ENCODE measurements around the gene DDA1. TPM values are rescaled to one million over a fixed set of nuclear protein-coding genes. Genes with fewer than 3 reads are reported as not detected.

Gene DDA1
- total and polyA plus RNA-seq, 9 of the 15 experiments (the other 6 are each of a cell fraction or from before 2014, with no cell fraction given): 1.4 to 83.8 (median 33.8) TPM

DNA sequence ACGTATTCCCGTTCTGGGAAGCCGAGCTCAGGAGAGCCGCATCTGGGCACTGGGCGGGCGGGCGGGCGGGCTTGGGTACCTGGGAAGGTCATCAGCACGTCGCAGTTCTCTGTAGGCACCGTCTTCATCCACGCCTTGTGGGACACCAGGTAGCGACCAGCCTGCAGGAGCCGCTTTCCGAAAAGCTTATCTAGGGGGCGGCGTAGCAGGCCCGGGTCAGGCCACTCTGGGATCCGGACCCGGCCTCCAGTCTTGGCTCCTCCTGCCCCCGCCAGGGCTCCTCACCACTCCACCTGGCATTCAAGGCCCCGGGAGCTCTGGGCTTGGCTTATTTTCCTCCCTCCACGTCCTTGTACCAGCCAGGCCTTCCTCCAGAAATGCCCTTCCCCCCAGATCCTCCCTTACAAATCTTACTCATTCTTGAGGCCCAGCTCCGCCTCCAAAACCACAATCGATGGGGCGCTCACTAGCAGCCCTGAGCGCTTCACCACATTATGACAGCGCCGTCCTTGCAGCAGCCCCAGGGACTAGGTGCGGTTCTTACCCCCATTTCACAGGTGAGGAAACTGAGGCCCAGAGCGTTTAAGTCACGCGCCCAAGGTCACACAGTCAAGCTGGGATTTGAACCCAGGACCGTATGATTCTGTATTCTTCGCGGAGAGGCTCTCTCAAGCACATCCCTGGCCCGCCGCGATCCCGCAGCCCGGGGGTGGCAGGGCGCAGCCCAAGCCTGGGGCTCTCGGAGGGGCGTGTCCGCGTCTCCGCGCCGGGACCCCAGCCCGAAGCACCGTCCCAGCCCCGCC, 24.4 kb downstream of the DDA1 start (continued):
- TF ChIP-seq KDM5B (IDR thresholded peaks at IDR 0.05; ENCODE audit: insufficient replicate concordance, low read depth, low read length) (peak; percentile 78), CEBPG (CRISPR knock-in tag; IDR thresholded peaks at IDR 0.05) (peak; percentile 48; the same call in 1 of the 2 replicates), CEBPG (tag; conservative IDR thresholded peaks at IDR 0.05 in 1 of 2, IDR thresholded peaks at IDR 0.05 in 1 of 2) (no peak), NFE2 (IDR thresholded peaks at IDR 0.05; ENCODE audit: low read depth) (peak; percentile 48), HNRNPH1 (optimal IDR thresholded peaks at IDR 0.05; ENCODE audit: low read depth, low read length) (no peak), XRCC3 (IDR thresholded peaks at IDR 0.05) (no peak), PTBP1 (IDR thresholded peaks at IDR 0.05; ENCODE audit: low read depth, low read length) (peak; percentile 98), ZNF316 (IDR thresholded peaks at IDR 0.05) (no peak), TCFL5 (CRISPR knock-in tag; conservative IDR thresholded peaks at IDR 0.05) (no peak), MTA3 (IDR thresholded peaks at IDR 0.05; ENCODE audit: borderline replicate concordance) (no peak; the same call in 1 of the 2 replicates), EP300 (IDR thresholded peaks at IDR 0.05; ENCODE audit: low read length) (peak; percentile 50; the same call in 1 of the 2 replicates), ZNF717 (CRISPR knock-in tag; IDR thresholded peaks at IDR 0.05) (no peak), NFATC3 (IDR thresholded peaks at IDR 0.05) (no peak), HEY1 (CRISPR knock-in tag; IDR thresholded peaks at IDR 0.05; ENCODE audit: borderline replicate concordance) (no peak)
- TF ChIP-seq, protein P1, sequence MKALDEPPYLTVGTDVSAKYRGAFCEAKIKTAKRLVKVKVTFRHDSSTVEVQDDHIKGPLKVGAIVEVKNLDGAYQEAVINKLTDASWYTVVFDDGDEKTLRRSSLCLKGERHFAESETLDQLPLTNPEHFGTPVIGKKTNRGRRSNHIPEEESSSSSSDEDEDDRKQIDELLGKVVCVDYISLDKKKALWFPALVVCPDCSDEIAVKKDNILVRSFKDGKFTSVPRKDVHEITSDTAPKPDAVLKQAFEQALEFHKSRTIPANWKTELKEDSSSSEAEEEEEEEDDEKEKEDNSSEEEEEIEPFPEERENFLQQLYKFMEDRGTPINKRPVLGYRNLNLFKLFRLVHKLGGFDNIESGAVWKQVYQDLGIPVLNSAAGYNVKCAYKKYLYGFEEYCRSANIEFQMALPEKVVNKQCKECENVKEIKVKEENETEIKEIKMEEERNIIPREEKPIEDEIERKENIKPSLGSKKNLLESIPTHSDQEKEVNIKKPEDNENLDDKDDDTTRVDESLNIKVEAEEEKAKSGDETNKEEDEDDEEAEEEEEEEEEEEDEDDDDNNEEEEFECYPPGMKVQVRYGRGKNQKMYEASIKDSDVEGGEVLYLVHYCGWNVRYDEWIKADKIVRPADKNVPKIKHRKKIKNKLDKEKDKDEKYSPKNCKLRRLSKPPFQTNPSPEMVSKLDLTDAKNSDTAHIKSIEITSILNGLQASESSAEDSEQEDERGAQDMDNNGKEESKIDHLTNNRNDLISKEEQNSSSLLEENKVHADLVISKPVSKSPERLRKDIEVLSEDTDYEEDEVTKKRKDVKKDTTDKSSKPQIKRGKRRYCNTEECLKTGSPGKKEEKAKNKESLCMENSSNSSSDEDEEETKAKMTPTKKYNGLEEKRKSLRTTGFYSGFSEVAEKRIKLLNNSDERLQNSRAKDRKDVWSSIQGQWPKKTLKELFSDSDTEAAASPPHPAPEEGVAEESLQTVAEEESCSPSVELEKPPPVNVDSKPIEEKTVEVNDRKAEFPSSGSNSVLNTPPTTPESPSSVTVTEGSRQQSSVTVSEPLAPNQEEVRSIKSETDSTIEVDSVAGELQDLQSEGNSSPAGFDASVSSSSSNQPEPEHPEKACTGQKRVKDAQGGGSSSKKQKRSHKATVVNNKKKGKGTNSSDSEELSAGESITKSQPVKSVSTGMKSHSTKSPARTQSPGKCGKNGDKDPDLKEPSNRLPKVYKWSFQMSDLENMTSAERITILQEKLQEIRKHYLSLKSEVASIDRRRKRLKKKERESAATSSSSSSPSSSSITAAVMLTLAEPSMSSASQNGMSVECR (CRISPR knock-in tag; IDR thresholded peaks at IDR 0.05): no peak
- TF ChIP-seq, protein P2, sequence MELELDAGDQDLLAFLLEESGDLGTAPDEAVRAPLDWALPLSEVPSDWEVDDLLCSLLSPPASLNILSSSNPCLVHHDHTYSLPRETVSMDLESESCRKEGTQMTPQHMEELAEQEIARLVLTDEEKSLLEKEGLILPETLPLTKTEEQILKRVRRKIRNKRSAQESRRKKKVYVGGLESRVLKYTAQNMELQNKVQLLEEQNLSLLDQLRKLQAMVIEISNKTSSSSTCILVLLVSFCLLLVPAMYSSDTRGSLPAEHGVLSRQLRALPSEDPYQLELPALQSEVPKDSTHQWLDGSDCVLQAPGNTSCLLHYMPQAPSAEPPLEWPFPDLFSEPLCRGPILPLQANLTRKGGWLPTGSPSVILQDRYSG (tag; conservative IDR thresholded peaks at IDR 0.05; ENCODE audit: low read depth): no peak
- TF ChIP-seq, protein P3, sequence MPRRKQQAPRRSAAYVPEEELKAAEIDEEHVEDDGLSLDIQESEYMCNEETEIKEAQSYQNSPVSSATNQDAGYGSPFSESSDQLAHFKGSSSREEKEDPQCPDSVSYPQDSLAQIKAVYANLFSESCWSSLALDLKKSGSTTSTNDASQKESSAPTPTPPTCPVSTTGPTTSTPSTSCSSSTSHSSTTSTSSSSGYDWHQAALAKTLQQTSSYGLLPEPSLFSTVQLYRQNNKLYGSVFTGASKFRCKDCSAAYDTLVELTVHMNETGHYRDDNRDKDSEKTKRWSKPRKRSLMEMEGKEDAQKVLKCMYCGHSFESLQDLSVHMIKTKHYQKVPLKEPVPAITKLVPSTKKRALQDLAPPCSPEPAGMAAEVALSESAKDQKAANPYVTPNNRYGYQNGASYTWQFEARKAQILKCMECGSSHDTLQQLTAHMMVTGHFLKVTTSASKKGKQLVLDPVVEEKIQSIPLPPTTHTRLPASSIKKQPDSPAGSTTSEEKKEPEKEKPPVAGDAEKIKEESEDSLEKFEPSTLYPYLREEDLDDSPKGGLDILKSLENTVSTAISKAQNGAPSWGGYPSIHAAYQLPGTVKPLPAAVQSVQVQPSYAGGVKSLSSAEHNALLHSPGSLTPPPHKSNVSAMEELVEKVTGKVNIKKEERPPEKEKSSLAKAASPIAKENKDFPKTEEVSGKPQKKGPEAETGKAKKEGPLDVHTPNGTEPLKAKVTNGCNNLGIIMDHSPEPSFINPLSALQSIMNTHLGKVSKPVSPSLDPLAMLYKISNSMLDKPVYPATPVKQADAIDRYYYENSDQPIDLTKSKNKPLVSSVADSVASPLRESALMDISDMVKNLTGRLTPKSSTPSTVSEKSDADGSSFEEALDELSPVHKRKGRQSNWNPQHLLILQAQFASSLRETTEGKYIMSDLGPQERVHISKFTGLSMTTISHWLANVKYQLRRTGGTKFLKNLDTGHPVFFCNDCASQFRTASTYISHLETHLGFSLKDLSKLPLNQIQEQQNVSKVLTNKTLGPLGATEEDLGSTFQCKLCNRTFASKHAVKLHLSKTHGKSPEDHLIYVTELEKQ (CRISPR knock-in tag; IDR thresholded peaks at IDR 0.05): no peak

Data from K562 (cell line).